Liver (tissue), 9 donors: ENCODE measurements around the gene CTNNA2. TPM values are rescaled to one million over a fixed set of nuclear protein-coding genes. Genes with fewer than 3 reads are reported as not detected.

Experiments
- DNase-seq: peaks from one replicate; pipeline ENCODE4 v3.0.0-alpha.2; 2017; ENCODE audit warnings: low spot score
- H3K27ac ChIP-seq, 2 donors: one replicate each; pipeline ENCODE4 v1.7.0; 2013; ENCODE audit warnings: inconsistent platforms in 2 of 2, low read length in 2 of 2, control low read depth in 1 of 2, low read depth in 1 of 2, mild to moderate bottlenecking in 1 of 2
- H3K27me3 ChIP-seq, 4 donors: one replicate each; pipeline versions ENCODE4 v1.6.1 to v1.7.0; 2013; ENCODE audit warnings: low read length in 3 of 4, inconsistent platforms in 1 of 4, mild to moderate bottlenecking in 1 of 4, moderate library complexity in 1 of 4; ENCODE audit not compliant: control insufficient read depth in 4 of 4, insufficient read depth in 4 of 4
- H3K36me3 ChIP-seq, 4 donors: one replicate each; pipeline versions ENCODE4 v1.6.1 to v1.7.0; 2013; ENCODE audit warnings: low read length in 3 of 4, mild to moderate bottlenecking in 3 of 4, low read depth in 1 of 4, moderate library complexity in 1 of 4; ENCODE audit not compliant: control insufficient read depth in 4 of 4, insufficient read depth in 3 of 4
- H3K4me1 ChIP-seq, 4 donors: one replicate each; pipeline versions ENCODE4 v1.6.1 to v1.7.0; 2013; ENCODE audit warnings: low read length in 3 of 4, mild to moderate bottlenecking in 3 of 4, moderate library complexity in 1 of 4; ENCODE audit not compliant: control insufficient read depth in 4 of 4, insufficient read depth in 4 of 4
- H3K4me3 ChIP-seq, 3 donors: one replicate each; pipeline versions ENCODE4 v1.6.1 to v1.7.0; 2013; ENCODE audit warnings: low read length in 3 of 3, control low read depth in 1 of 3, low read depth in 1 of 3, mild to moderate bottlenecking in 1 of 3
- H3K9ac ChIP-seq, 2 donors: one replicate each; pipeline ENCODE4 v1.7.0; 2013; ENCODE audit warnings: low read length in 2 of 2, mild to moderate bottlenecking in 2 of 2, moderate library complexity in 2 of 2, control low read depth in 1 of 2, low read depth in 1 of 2
- H3K9me3 ChIP-seq, 4 donors: one replicate each; pipeline versions ENCODE4 v1.6.1 to v1.7.0; 2013; ENCODE audit warnings: low read length in 3 of 4; ENCODE audit not compliant: control insufficient read depth in 4 of 4
- EGR1 ChIP-seq, 2 donors: IDR thresholded peaks; 2 replicates each; pipeline ENCODE4 v1.6.1; 2016 to 2018; ENCODE audit warnings: antibody characterized with exemption in 2 of 2, low read depth in 2 of 2
- FOXA1 ChIP-seq: IDR thresholded peaks from 2 replicates; pipeline ENCODE4 v1.6.1; 2016; ENCODE audit warnings: antibody characterized with exemption
- FOXA2 ChIP-seq: IDR thresholded peaks from 2 replicates; pipeline ENCODE4 v1.6.1; 2016; ENCODE audit warnings: antibody characterized with exemption
- GABPA ChIP-seq, 2 donors: IDR thresholded peaks in 1 of 2; conservative IDR thresholded peaks in 1 of 2; 2 replicates each; pipeline ENCODE4 v1.6.1; 2016; ENCODE audit warnings: antibody characterized with exemption in 2 of 2, mild to moderate bottlenecking in 1 of 2, moderate library complexity in 1 of 2
- HNF4A ChIP-seq, 2 donors: conservative IDR thresholded peaks; 2 replicates each; pipeline ENCODE4 v1.6.1; 2016; ENCODE audit warnings: antibody characterized with exemption in 2 of 2, mild to moderate bottlenecking in 2 of 2
- HNF4G ChIP-seq: IDR thresholded peaks from 2 replicates; pipeline ENCODE4 v1.6.1; 2016; ENCODE audit warnings: antibody characterized with exemption
- JUND ChIP-seq, 2 donors: IDR thresholded peaks; 2 replicates each; pipeline ENCODE4 v1.6.1; 2016; ENCODE audit warnings: antibody characterized with exemption in 2 of 2
- MAX ChIP-seq: IDR thresholded peaks from 2 replicates; pipeline ENCODE4 v1.6.1; 2016; ENCODE audit warnings: antibody characterized with exemption
- NR2F2 ChIP-seq: IDR thresholded peaks from 2 replicates; pipeline ENCODE4 v1.6.1; 2016; ENCODE audit warnings: antibody characterized with exemption
- RAD21 ChIP-seq, 2 donors: IDR thresholded peaks; 2 replicates each; pipeline ENCODE4 v1.6.1; 2016; ENCODE audit warnings: antibody characterized with exemption in 2 of 2, mild to moderate bottlenecking in 2 of 2
- REST ChIP-seq: IDR thresholded peaks from 2 replicates; pipeline ENCODE4 v1.6.1; 2016; ENCODE audit warnings: antibody characterized with exemption, mild to moderate bottlenecking
- RXRA ChIP-seq, 2 donors: IDR thresholded peaks; 2 replicates each; pipeline ENCODE4 v1.6.1; 2017 to 2018; ENCODE audit warnings: antibody characterized with exemption in 2 of 2, mild to moderate bottlenecking in 1 of 2
- SP1 ChIP-seq: IDR thresholded peaks from 2 replicates; pipeline ENCODE4 v1.6.1; 2018; ENCODE audit warnings: antibody characterized with exemption, mild to moderate bottlenecking
- TAF1 ChIP-seq: conservative IDR thresholded peaks from 2 replicates; pipeline ENCODE4 v1.6.1; 2016; ENCODE audit warnings: antibody characterized with exemption, mild to moderate bottlenecking
- YY1 ChIP-seq: IDR thresholded peaks from 2 replicates; pipeline ENCODE4 v1.6.1; 2016; ENCODE audit warnings: antibody characterized with exemption, mild to moderate bottlenecking
- ZBTB33 ChIP-seq: IDR thresholded peaks from 2 replicates; pipeline ENCODE4 v1.6.1; 2016; ENCODE audit warnings: antibody characterized with exemption
- WGBS: extraction: QIAGEN DNeasy Blood & Tissue Kit; methylation state at CpG from one replicate; pipeline ENCODE4 v1.1.7; 2013; 5-methylcytosine and 5-hydroxymethylcytosine counted together
- polyA plus RNA-seq, 2 donors: library from polyadenylated mRNA; stranded (reverse) in 1 of 2; unstranded in 1 of 2; fragments of 200-250 nt in 1 of 2; fragments of >200 nt in 1 of 2; fragmentation: Nextera tagmentation in 1 of 2; extraction: Ambion mirVana in 1 of 2; gene quantifications; one replicate each; pipeline versions ENCODE4 v1.2.1 to v1.2.3, GENCODE V29; 2013 to 2015
- total RNA-seq, 2 donors: library from RNA; depleted of rRNA; stranded (reverse); fragments of >200 nt; gene quantifications; one replicate each; pipeline ENCODE4 v1.2.3, GENCODE V29; 2014
- TF ChIP-seq, protein P1 (sequence below): fragments of 150-350 bp; IDR thresholded peaks from 2 replicates; pipeline ENCODE4 v1.5.1; 2017; ENCODE audit warnings: improper control_type of control experiment, low read depth, low read length; ENCODE audit not compliant: missing input control
- TF ChIP-seq, protein P2 (sequence below): IDR thresholded peaks from 2 replicates; pipeline ENCODE4 v1.6.1; 2016; ENCODE audit warnings: antibody characterized with exemption
- donor health status: healthy.
- donor health status: healthy.
- donor health status: healthy.
- donor health status: healthy.
- donor health status: healthy.

Gene CTNNA2
- total and polyA plus RNA-seq, 4 donors = 0.05 TPM; not detected in 3

GRCh38 chr2:79621252-79621651 lies 108.4 kb downstream of the CTNNA2 start:
- 79% methylated on average over 6 of the region's 6 CpGs for WGBS
- DNase-seq = no peak
- no peak overlapping the region for H3K4me3 ChIP-seq

GRCh38 chr2:79621755-79622154 lies 108.9 kb downstream of the CTNNA2 start:
- no peaks in the 10 kb centered on the region for H3K27me3 ChIP-seq
- H3K4me3 ChIP-seq = no peak overlapping the region
- H3K27ac ChIP-seq = no peak overlapping the region
- no peaks in the 10 kb centered on the region for H3K4me1 ChIP-seq
- no peaks in the 10 kb centered on the region for H3K9me3 ChIP-seq
- TF ChIP-seq MAX (no peak), HNF4A (conservative IDR thresholded peaks at IDR 0.05) (no peak), GABPA (IDR thresholded peaks at IDR 0.05 in 1 of 2, conservative IDR thresholded peaks at IDR 0.05 in 1 of 2) (no peak), NR2F2 (no peak), FOXA2 (no peak), JUND (IDR thresholded peaks at IDR 0.05) (no peak), FOXA1 (no peak), YY1 (no peak), ZBTB33 (no peak), REST (no peak), SP1 (no peak), RAD21 (IDR thresholded peaks at IDR 0.05) (no peak), RXRA (IDR thresholded peaks at IDR 0.05) (no peak), EGR1 (IDR thresholded peaks at IDR 0.05; ENCODE audit: low read depth in 2 of 2) (no peak), TAF1 (no peak), HNF4G (no peak)
- TF ChIP-seq, protein P1, sequence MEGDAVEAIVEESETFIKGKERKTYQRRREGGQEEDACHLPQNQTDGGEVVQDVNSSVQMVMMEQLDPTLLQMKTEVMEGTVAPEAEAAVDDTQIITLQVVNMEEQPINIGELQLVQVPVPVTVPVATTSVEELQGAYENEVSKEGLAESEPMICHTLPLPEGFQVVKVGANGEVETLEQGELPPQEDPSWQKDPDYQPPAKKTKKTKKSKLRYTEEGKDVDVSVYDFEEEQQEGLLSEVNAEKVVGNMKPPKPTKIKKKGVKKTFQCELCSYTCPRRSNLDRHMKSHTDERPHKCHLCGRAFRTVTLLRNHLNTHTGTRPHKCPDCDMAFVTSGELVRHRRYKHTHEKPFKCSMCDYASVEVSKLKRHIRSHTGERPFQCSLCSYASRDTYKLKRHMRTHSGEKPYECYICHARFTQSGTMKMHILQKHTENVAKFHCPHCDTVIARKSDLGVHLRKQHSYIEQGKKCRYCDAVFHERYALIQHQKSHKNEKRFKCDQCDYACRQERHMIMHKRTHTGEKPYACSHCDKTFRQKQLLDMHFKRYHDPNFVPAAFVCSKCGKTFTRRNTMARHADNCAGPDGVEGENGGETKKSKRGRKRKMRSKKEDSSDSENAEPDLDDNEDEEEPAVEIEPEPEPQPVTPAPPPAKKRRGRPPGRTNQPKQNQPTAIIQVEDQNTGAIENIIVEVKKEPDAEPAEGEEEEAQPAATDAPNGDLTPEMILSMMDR = no peak
- TF ChIP-seq, protein P2, sequence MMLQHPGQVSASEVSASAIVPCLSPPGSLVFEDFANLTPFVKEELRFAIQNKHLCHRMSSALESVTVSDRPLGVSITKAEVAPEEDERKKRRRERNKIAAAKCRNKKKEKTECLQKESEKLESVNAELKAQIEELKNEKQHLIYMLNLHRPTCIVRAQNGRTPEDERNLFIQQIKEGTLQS = no peak
- H3K9ac ChIP-seq = no peak overlapping the region
- WGBS = 92% methylated on average over 1 of the region's 1 CpG
- no peak for DNase-seq
- H3K36me3 ChIP-seq = no peaks in the 10 kb centered on the region

More at GRCh38 chr2:79621252-79621651, 108.4 kb downstream of the CTNNA2 start:
- Histone ChIP-seq H3K9ac (no peak overlapping the region), H3K36me3 (no peaks in the 10 kb centered on the region), H3K27ac (no peak overlapping the region), H3K9me3 (no peaks in the 10 kb centered on the region), H3K4me1 (no peaks in the 10 kb centered on the region), H3K27me3 (no peaks in the 10 kb centered on the region)
- no peak for TF ChIP-seq RXRA (IDR thresholded peaks at IDR 0.05)
- no peak for TF ChIP-seq YY1
- no peak for TF ChIP-seq EGR1 (IDR thresholded peaks at IDR 0.05; ENCODE audit: low read depth in 2 of 2)
- TF ChIP-seq NR2F2 = no peak
- no peak for TF ChIP-seq JUND (IDR thresholded peaks at IDR 0.05)
- TF ChIP-seq, protein P2 = no peak
- no peak for TF ChIP-seq HNF4G
- TF ChIP-seq MAX = no peak
- TF ChIP-seq TAF1 = no peak
- no peak for TF ChIP-seq SP1
- TF ChIP-seq RAD21 (IDR thresholded peaks at IDR 0.05) = no peak
- no peak for TF ChIP-seq FOXA1
- TF ChIP-seq GABPA (IDR thresholded peaks at IDR 0.05 in 1 of 2, conservative IDR thresholded peaks at IDR 0.05 in 1 of 2) = no peak
